Spleen (tissue), 11 donors: Measurements from ENCODE around the gene SUPT5H. TPM values are rescaled to one million over a fixed set of nuclear protein-coding genes. Genes with fewer than 3 reads are reported as not detected.

ENCODE experiments used
- DNase-seq: peaks from one replicate; pipeline ENCODE4 v3.0.0-alpha.2; 2020
- H3K27ac ChIP-seq, 8 donors: fragments of 200-600 bp; sonication (generic) in 7 of 8; 1 replicate in 4 of 8; 2 replicates in 4 of 8; pipeline versions ENCODE4 v1.5.0 to v1.8.0; 2016 to 2021; ENCODE audit warnings: inconsistent platforms in 4 of 8, mild to moderate bottlenecking in 4 of 8, moderate library complexity in 1 of 8
- H3K27me3 ChIP-seq, 7 donors: fragments of 200-600 bp; sonication (generic) in 6 of 7; replicated peaks in 1 of 7; 1 replicate in 4 of 7; 2 replicates in 3 of 7; pipeline versions ENCODE4 v1.5.0 to v1.8.0; 2016 to 2021; ENCODE audit warnings: inconsistent platforms in 3 of 7, mild to moderate bottlenecking in 1 of 7
- H3K36me3 ChIP-seq, 6 donors: fragments of 200-600 bp; sonication (generic) in 5 of 6; 1 replicate in 4 of 6; 2 replicates in 2 of 6; pipeline versions ENCODE4 v1.5.0 to v1.8.0; 2016 to 2021; ENCODE audit warnings: inconsistent platforms in 2 of 6
- H3K4me1 ChIP-seq, 6 donors: fragments of 200-600 bp; sonication (generic) in 5 of 6; 1 replicate in 3 of 6; 2 replicates in 3 of 6; pipeline versions ENCODE4 v1.5.0 to v1.8.0; 2016 to 2021; ENCODE audit warnings: inconsistent platforms in 3 of 6
- H3K4me3 ChIP-seq, 8 donors: fragments of 200-600 bp; sonication (generic) in 7 of 8; 1 replicate in 4 of 8; 2 replicates in 4 of 8; pipeline versions ENCODE4 v1.5.0 to v1.8.0; 2016 to 2021; ENCODE audit warnings: inconsistent platforms in 4 of 8, mild to moderate bottlenecking in 4 of 8, moderate library complexity in 2 of 8
- H3K9me3 ChIP-seq, 8 donors: fragments of 200-600 bp; sonication (generic) in 7 of 8; 1 replicate in 4 of 8; 2 replicates in 4 of 8; pipeline versions ENCODE4 v1.5.0 to v1.8.0; 2016 to 2021; ENCODE audit warnings: inconsistent platforms in 4 of 8
- CTCF ChIP-seq, 11 experiments: fragments of 200-600 bp in 7 of 11; fragments of 450-650 bp in 4 of 11; sonication (generic) in 4 of 11; IDR thresholded peaks in 8 of 11; conservative IDR thresholded peaks in 3 of 11; 1 replicate in 7 of 11; 2 replicates in 4 of 11; pipeline versions ENCODE4 v1.4.0 to v1.8.0; 2016 to 2021; ENCODE audit warnings: antibody characterized with exemption in 11 of 11, inconsistent platforms in 4 of 11, mild to moderate bottlenecking in 1 of 11
- POLR2A ChIP-seq, 3 donors: fragments of 450-650 bp; IDR thresholded peaks; one replicate each; pipeline ENCODE4 v1.5.1; 2017; ENCODE audit warnings: antibody characterized with exemption in 3 of 3, mild to moderate bottlenecking in 1 of 3
- POLR2AphosphoS5 ChIP-seq, 3 donors: sonication (generic); formaldehyde crosslinking; IDR thresholded peaks; one replicate each; pipeline ENCODE4 v1.5.1; 2017; ENCODE audit warnings: antibody characterized with exemption in 3 of 3
- WGBS, 5 donors: extraction: QIAGEN DNeasy Blood & Tissue Kit in 3 of 5; methylation state at CpG; one replicate each; pipeline versions ENCODE4 v1.1.5 to v1.1.7; 2013 to 2018; 5-methylcytosine and 5-hydroxymethylcytosine counted together
- intact Hi-C: fragments of 100-400 bp; cut with DNase I; formaldehyde crosslinking; loops from one replicate; pipeline ENCODE4 v1.15.0; 2023; ENCODE audit warnings: low total_unique reads
- polyA plus RNA-seq, 3 donors: library from polyadenylated mRNA; stranded (reverse); fragments of 200-250 nt; gene quantifications; one replicate each; pipeline ENCODE4 v1.2.1, GENCODE V29; 2013
- total RNA-seq, 7 donors: library from RNA; depleted of rRNA in 3 of 7; stranded (reverse); fragments of >200 nt in 3 of 7; fragmentation: NEBNext Ultra II Directional in 4 of 7; extraction: Animal tissue kit (Norgen Biotek cat#: 25700) in 4 of 7; gene quantifications; one replicate each; pipeline versions ENCODE4 v1.1.0 to v1.2.1, GENCODE V29; 2016 to 2021
- donor health status: healthy with polysubstance abuse.
- donor health status: DM: no; HTN: no; CAD: no; lungs with moderate emphysema.
- donor health status: DM: no; HTN: no; CAD: no.
- donor health status: Bipolar disorder and iron deficiency.
- donor health status: healthy.
- donor health status: DM: no; HTN: no; CAD: no.
- donor health status: DM: yes; HTN: yes; CAD: no.

Gene SUPT5H
- total and polyA plus RNA-seq, 10 donors = 95.8 to 225 (median 109) TPM

DNA sequence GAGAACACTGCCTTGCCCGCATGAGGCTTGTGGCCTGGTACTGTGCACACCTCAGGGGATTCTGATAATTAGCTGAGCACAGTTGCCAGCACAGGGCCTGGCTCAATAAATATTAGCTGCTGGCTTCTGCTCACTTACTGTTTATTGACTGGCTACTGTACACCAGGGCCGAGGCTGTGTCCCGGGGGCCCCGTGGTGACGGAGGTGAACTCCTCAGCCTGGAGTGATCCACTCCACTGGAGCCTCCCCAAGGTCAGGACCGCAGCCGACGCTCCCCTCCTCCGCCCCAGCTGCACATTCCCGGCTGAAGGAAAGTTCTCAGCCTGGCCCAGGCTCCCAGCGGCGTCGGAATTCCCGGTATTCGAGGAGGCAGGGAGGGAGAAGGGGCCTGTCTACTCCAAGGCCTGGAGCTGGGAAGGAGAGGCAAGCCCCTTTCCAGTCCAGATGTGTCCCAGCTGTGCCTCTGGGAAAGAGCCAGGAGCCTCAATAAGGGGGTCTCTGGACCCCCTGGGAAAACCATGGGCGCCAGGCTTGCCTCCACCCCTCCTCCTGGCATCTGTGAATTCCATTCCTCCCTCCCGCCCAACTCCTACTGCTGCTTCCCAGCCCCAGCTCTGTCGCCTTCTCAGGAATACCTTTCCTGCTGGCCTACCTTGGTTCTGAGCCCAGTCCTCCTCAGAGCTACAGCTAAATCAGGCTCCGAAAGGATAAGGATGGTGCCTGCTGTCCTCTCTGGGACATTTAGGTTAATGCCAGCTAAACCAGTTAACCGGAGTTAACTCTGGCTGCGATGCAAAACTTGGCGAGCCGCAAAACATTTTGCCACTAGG, 16.9 kb upstream of the SUPT5H start:
- intact Hi-C loops = no loop called here
- Histone ChIP-seq H3K9me3 (no peaks in the 10 kb centered on the region), H3K27ac (peak overlapping the region in 7 of 8 donors; percentile 41 to 86 (median 67)), H3K36me3 (peaks cover 0 to 49% (median 29%) of the 10 kb centered on the region in 6 donors), H3K27me3 (no peaks in the 10 kb centered on the region), H3K4me3 (no peak overlapping the region), H3K4me1 (peaks cover 3 to 51% (median 26%) of the 10 kb centered on the region in 6 donors)
- no peak for TF ChIP-seq POLR2A (IDR thresholded peaks at IDR 0.05)
- TF ChIP-seq CTCF (IDR thresholded peaks at IDR 0.05 in 8 of 11, conservative IDR thresholded peaks at IDR 0.05 in 3 of 11) = no peak
- TF ChIP-seq POLR2AphosphoS5 (IDR thresholded peaks at IDR 0.05) = peak; percentile 73 to 84 (median 75)
- 30 to 48% (median 39%) methylated on average over 20 to 23 of the region's 23 CpGs for WGBS, 5 donors
- peak; percentile 76 for DNase-seq

GRCh38 chr19:39430675-39431593, 14.4 kb upstream of the SUPT5H start:
- no peaks in the 10 kb centered on the region for H3K27me3 ChIP-seq
- peak; percentile 75 for DNase-seq
- TF ChIP-seq POLR2AphosphoS5 (IDR thresholded peaks at IDR 0.05) (peak; percentile 41 to 79 (median 53)), POLR2A (IDR thresholded peaks at IDR 0.05) (no peak)
- peaks cover 0 to 40% (median 28%) of the 10 kb centered on the region in 6 donors for H3K36me3 ChIP-seq
- 39 to 55% (median 47%) methylated on average over 22 to 25 of the region's 25 CpGs for WGBS, 5 donors
- no peaks in the 10 kb centered on the region for H3K9me3 ChIP-seq
- peaks cover 21 to 71% (median 44%) of the 10 kb centered on the region in 6 donors for H3K4me1 ChIP-seq
- intact Hi-C loops = no loop called here
- peak overlapping the region in 1 of 8 donors; percentile 32 for H3K4me3 ChIP-seq
- peak overlapping the region; percentile 57 to 88 (median 77) for H3K27ac ChIP-seq

DNA sequence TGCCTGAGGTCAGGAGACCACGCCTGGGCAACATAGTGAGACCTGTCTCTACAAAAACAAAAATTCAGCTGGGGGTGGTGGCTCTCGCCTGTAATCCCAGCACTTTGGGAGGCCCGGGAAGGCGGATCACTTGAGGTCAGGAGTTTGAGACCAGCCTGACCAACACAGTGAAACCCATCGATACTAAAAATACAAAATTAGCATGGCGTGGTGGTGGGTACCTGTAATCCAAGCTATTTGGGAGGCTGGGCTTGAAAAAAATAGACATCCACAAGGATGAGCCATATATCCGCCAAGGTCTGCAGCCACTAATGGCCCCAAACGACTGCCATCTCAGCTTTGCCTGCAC, 12.7 kb upstream of the SUPT5H start:
- WGBS, 5 donors = 87 to 95% (median 95%) methylated on average over 8 of the region's 8 CpGs
- Histone ChIP-seq H3K36me3 (peaks cover 0 to 40% (median 28%) of the 10 kb centered on the region in 6 donors), H3K9me3 (no peaks in the 10 kb centered on the region), H3K4me3 (peak overlapping the region in 1 of 8 donors; percentile 0), H3K27ac (no peak overlapping the region), H3K27me3 (no peaks in the 10 kb centered on the region), H3K4me1 (peaks cover 21 to 75% (median 53%) of the 10 kb centered on the region in 6 donors)
- intact Hi-C loops = no loop called here
- TF ChIP-seq POLR2A (IDR thresholded peaks at IDR 0.05) = no peak
- TF ChIP-seq CTCF (IDR thresholded peaks at IDR 0.05 in 8 of 11, conservative IDR thresholded peaks at IDR 0.05 in 3 of 11) = no peak
- no peak for TF ChIP-seq POLR2AphosphoS5 (IDR thresholded peaks at IDR 0.05)
- peak; percentile 38 for DNase-seq

- intact Hi-C loops = no loop called here
- Histone ChIP-seq H3K36me3 (peaks cover 0 to 40% (median 28%) of the 10 kb centered on the region in 6 donors), H3K27ac (peak overlapping the region in 4 of 8 donors; percentile 16 to 94 (median 56)), H3K9me3 (no peaks in the 10 kb centered on the region), H3K4me3 (peak overlapping the region in 1 of 8 donors; percentile 92), H3K4me1 (peaks cover 21 to 74% (median 52%) of the 10 kb centered on the region in 6 donors), H3K27me3 (no peaks in the 10 kb centered on the region)
- TF ChIP-seq CTCF (IDR thresholded peaks at IDR 0.05 in 8 of 11, conservative IDR thresholded peaks at IDR 0.05 in 3 of 11) = no peak
- no peak for TF ChIP-seq POLR2AphosphoS5 (IDR thresholded peaks at IDR 0.05)
- TF ChIP-seq POLR2A (IDR thresholded peaks at IDR 0.05) = no peak
- DNase-seq = peak; percentile 54
- 90 to 98% (median 95%) methylated on average over 7 to 8 of the region's 8 CpGs for WGBS, 5 donors
These were observed 11.8 kb upstream of the SUPT5H start for GRCh38 chr19:39433480-39434079.
